Muscle layer of duodenum (tissue), 2 donors: ENCODE measurements around the gene ERCC6L.

Experiments used
- H3K27ac ChIP-seq: one replicate; pipeline ENCODE4 v1.7.0; 2013; ENCODE audit warnings: mild to moderate bottlenecking, low read length
- H3K27me3 ChIP-seq: one replicate; pipeline ENCODE4 v1.7.0; 2013; ENCODE audit warnings: low read depth, mild to moderate bottlenecking, control low read depth, low read length
- H3K36me3 ChIP-seq, 2 donors: one replicate each; pipeline ENCODE4 v1.7.0; 2013; ENCODE audit warnings: low read length in 2 of 2, control low read depth in 1 of 2, mild to moderate bottlenecking in 1 of 2; ENCODE audit not compliant: insufficient read depth in 2 of 2, control insufficient read depth in 1 of 2
- H3K4me1 ChIP-seq, 2 donors: one replicate each; pipeline ENCODE4 v1.7.0; 2013; ENCODE audit warnings: low read length in 2 of 2, mild to moderate bottlenecking in 2 of 2, control low read depth in 1 of 2, moderate library complexity in 1 of 2; ENCODE audit not compliant: insufficient read depth in 2 of 2, control insufficient read depth in 1 of 2
- H3K4me3 ChIP-seq, 2 donors: one replicate each; pipeline ENCODE4 v1.7.0; 2013; ENCODE audit warnings: low read length in 2 of 2, low read depth in 1 of 2, mild to moderate bottlenecking in 1 of 2
- H3K9me3 ChIP-seq, 2 donors: one replicate each; pipeline ENCODE4 v1.7.0; 2013; ENCODE audit warnings: low read length in 2 of 2, control low read depth in 1 of 2, mild to moderate bottlenecking in 1 of 2; ENCODE audit not compliant: control insufficient read depth in 1 of 2
- donor health status: healthy.

Gene ERCC6L, protein sequence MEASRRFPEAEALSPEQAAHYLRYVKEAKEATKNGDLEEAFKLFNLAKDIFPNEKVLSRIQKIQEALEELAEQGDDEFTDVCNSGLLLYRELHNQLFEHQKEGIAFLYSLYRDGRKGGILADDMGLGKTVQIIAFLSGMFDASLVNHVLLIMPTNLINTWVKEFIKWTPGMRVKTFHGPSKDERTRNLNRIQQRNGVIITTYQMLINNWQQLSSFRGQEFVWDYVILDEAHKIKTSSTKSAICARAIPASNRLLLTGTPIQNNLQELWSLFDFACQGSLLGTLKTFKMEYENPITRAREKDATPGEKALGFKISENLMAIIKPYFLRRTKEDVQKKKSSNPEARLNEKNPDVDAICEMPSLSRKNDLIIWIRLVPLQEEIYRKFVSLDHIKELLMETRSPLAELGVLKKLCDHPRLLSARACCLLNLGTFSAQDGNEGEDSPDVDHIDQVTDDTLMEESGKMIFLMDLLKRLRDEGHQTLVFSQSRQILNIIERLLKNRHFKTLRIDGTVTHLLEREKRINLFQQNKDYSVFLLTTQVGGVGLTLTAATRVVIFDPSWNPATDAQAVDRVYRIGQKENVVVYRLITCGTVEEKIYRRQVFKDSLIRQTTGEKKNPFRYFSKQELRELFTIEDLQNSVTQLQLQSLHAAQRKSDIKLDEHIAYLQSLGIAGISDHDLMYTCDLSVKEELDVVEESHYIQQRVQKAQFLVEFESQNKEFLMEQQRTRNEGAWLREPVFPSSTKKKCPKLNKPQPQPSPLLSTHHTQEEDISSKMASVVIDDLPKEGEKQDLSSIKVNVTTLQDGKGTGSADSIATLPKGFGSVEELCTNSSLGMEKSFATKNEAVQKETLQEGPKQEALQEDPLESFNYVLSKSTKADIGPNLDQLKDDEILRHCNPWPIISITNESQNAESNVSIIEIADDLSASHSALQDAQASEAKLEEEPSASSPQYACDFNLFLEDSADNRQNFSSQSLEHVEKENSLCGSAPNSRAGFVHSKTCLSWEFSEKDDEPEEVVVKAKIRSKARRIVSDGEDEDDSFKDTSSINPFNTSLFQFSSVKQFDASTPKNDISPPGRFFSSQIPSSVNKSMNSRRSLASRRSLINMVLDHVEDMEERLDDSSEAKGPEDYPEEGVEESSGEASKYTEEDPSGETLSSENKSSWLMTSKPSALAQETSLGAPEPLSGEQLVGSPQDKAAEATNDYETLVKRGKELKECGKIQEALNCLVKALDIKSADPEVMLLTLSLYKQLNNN

DNA sequence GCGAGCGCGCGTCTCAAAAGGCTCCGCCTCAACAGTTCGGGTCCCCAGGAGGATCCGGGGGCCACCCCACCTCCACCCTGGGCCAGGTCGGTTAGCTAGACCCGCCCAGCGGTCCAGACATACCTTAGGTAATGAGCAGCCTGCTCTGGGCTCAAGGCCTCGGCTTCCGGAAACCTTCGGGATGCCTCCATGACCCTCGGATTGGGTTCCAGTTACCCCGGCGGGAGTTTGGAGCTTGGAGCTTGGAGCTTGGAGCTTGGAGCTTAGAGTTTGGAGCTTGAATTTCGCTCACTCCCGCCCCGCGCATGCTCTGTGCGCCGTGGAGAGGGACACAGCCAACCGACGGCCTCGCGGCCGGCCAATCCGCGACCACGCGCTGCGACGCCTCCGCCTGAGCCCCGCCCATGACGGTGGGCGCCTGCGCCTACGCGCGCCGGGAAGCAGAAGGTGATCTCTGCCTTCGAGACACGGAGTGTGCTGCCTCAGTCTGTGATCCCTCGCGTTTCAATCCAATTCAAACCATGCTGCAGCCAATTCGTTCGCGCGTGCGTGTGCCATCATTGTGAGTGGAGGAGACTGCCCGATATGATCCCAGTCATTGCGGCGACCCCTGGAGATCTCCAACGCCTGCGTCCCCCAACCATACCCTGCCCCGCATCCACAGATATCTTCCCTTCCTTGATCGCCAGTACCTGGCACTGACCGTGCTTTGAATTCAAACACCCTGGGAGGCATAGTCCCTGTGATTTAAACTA lies at the start of gene ERCC6L:
ERCC6L (minus strand) TSS at position 307 of the 755 bp plus-strand sequence; CDS start at position 191, 116 bp downstream.
- Histone ChIP-seq H3K27ac (no peak within 1 kb of the TSS), H3K4me3 (peak within 1 kb of the TSS in 1 of 2 donors; percentile 50)

DNA sequence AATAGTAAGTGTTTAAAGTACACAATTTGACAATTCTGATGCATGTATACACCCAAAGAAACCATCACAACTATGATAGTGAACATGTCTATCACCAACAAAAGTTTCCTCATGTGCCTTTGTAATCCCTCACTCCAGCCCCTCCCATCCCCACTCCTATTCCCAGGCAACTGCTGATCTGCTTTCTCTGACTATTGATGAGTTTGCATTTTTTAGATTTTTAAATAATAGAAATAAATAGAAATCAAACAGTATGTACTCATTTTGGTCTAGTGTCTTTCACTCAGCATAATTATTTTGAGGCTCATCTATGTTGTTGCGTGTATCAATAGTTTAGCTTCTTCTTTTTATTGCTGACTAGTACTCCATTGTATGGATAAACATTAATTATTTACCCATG lies 43.5 kb upstream of the ERCC6L start:
- Histone ChIP-seq H3K9me3 (no peaks in the 10 kb centered on the region), H3K4me1 (no peaks in the 10 kb centered on the region), H3K36me3 (no peaks in the 10 kb centered on the region), H3K27ac (no peak overlapping the region), H3K27me3 (no peaks in the 10 kb centered on the region), H3K4me3 (no peak overlapping the region)

More for the DNA sequence above, at the start of gene ERCC6L:
- Histone ChIP-seq H3K27me3 (no peaks in the 10 kb centered on the region), H3K36me3 (no peaks in the 10 kb centered on the region), H3K9me3 (no peaks in the 10 kb centered on the region), H3K4me1 (no peaks in the 10 kb centered on the region)

DNA sequence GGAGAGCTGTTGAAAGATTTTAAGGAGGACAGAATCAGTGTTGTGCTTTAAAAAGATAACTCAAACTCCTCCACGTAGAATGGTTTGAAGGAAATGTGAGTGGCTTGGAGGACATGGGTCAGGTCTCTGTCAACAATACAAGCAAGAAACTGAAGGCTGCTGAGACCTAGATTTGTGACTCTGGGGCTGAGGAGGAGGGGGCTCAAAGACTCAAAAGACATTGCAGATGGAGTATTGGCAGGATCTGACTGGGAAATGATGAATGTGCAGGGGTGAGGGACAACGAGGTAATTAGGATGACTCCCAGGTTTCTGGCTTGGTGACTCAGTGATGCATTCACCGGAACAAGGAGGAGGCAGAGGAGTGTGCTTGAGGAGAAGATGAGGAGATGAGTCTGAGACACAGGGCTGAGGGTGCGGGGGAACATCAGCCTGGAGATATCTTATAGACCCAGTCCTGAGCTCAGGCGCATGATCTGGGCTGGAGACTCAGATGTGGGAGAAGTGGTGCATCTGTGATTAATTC lies 41.6 kb upstream of the ERCC6L start:
- H3K27me3 ChIP-seq, result no peaks in the 10 kb centered on the region
- no peak overlapping the region for H3K4me3 ChIP-seq
- peaks cover 3 to 9% of the 10 kb centered on the region in 2 donors for H3K4me1 ChIP-seq
- no peak overlapping the region for H3K27ac ChIP-seq
- no peaks in the 10 kb centered on the region for H3K36me3 ChIP-seq
- no peaks in the 10 kb centered on the region for H3K9me3 ChIP-seq

DNA sequence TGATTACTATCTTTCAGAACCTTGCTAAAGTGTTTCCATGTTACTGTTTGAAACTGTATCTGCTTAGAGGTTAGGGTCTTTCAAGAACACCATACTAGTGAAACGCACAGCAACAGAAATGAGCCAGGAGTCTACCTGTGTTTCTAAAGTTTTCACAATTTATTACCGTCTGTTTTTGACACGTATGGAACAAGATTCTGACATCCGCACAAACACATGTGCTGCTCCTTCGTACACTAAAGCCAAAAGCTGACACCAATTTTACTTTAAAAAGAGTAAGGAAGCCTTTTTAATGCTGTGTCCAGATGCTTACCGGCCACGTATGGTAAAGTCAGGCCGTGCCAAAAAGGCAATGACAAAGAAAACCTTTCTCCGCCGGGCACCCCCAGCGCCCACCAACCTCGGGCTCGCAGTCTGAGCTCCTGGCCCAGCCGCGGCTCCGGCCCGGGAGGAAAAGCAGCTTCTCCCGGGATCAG lies 37.7 kb upstream of the ERCC6L start:
- H3K9me3 ChIP-seq, result no peaks in the 10 kb centered on the region
- no peaks in the 10 kb centered on the region for H3K27me3 ChIP-seq
- peak overlapping the region; percentile 68 to 78 for H3K4me3 ChIP-seq
- H3K36me3 ChIP-seq, result peaks cover 24 to 36% of the 10 kb centered on the region in 2 donors
- peak overlapping the region; percentile 86 for H3K27ac ChIP-seq
- H3K4me1 ChIP-seq, result peaks cover 3 to 11% of the 10 kb centered on the region in 2 donors

DNA sequence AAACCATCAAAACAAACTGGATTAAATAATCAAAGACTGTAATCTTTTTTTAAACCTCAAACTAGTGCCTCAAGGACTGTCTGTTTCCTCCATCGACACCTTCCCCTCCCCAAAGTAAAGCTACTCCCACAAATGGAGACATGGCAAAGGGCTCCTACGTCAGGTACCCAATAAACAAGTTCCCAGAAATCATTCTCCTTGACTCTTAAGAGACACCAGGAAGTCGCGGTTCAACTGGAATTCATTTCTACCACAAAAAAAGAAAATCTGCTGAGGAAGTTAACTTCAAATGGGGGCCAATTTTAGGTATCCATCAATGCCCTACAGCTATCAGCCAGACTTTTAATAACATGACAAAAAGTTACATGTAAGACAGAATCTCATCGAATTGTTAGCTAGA lies 35.7 kb upstream of the ERCC6L start:
- Histone ChIP-seq H3K4me1 (peaks cover 3 to 15% of the 10 kb centered on the region in 2 donors), H3K36me3 (peaks cover 29 to 39% of the 10 kb centered on the region in 2 donors), H3K27me3 (no peaks in the 10 kb centered on the region), H3K4me3 (peak overlapping the region in 1 of 2 donors; percentile 78), H3K27ac (no peak overlapping the region), H3K9me3 (no peaks in the 10 kb centered on the region)

DNA sequence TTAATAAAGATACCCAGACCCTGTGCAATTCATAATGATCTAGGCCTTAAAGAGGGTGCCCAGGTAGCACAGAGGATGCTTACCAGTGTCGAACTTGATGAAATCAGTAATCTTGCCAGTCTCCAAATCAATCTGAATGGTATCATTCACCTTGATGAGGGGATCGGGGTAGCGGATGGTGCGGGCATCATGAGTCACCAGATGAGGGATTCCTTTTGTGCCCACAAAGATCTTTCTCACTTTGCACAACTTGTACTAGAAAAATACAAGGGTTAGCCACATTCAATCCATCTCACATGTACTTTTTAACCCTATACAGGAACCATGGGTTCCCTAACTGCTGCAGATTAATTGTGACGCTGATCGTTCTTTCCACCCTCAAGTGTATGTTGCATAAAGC lies 34.9 kb upstream of the ERCC6L start:
- no peak overlapping the region for H3K4me3 ChIP-seq
- no peaks in the 10 kb centered on the region for H3K9me3 ChIP-seq
- H3K27me3 ChIP-seq, result no peaks in the 10 kb centered on the region
- H3K27ac ChIP-seq, result no peak overlapping the region
- H3K36me3 ChIP-seq, result peaks cover 29 to 42% of the 10 kb centered on the region in 2 donors
- H3K4me1 ChIP-seq, result peaks cover 3 to 15% of the 10 kb centered on the region in 2 donors

DNA sequence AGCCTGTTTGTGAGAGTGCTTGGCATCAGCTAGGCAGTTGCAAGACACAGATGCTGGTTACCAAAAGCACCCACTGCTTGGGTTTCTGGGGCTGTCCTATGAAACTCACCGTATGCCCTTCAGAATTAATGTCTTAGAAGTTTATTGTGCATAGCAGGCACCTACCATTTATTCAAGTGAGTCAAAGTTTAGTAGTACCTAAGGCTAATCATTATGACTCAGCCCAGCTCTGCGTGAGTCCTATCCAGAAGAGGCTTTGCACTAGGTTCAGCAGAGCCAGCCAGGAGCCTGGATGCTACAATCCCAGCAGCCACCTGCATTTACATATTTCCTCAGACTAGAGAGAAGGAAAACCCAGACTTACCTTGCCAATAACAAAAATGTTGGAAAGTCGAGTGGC lies 34.0 kb upstream of the ERCC6L start:
- H3K9me3 ChIP-seq, result no peaks in the 10 kb centered on the region
- no peak overlapping the region for H3K4me3 ChIP-seq
- H3K27me3 ChIP-seq, result no peaks in the 10 kb centered on the region
- peaks cover 3 to 15% of the 10 kb centered on the region in 2 donors for H3K4me1 ChIP-seq
- H3K27ac ChIP-seq, result no peak overlapping the region
- H3K36me3 ChIP-seq, result peaks cover 38 to 46% of the 10 kb centered on the region in 2 donors

DNA sequence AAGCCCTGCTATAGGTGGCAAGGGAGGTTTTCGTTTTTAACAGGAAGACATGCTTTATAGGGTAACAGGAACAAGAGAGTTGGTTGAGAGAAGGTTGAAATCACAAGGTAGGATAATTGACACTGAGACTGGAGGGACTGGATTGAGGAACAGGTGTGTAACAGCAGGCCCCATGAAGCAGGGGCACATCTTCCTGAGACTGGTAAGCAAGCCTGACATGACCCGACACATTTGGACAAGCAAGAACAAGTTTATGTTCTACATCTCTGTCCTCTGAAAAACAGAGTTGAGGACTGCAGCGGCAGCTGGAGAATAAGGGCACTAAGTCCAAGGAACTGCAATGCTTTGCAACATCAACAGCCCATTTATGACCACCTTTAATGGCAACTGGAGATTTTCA lies 33.0 kb upstream of the ERCC6L start:
- H3K4me3 ChIP-seq, result no peak overlapping the region
- no peaks in the 10 kb centered on the region for H3K27me3 ChIP-seq
- H3K9me3 ChIP-seq, result no peaks in the 10 kb centered on the region
- H3K27ac ChIP-seq, result no peak overlapping the region
- H3K4me1 ChIP-seq, result peaks cover 3 to 15% of the 10 kb centered on the region in 2 donors
- H3K36me3 ChIP-seq, result peaks cover 42 to 46% of the 10 kb centered on the region in 2 donors

DNA sequence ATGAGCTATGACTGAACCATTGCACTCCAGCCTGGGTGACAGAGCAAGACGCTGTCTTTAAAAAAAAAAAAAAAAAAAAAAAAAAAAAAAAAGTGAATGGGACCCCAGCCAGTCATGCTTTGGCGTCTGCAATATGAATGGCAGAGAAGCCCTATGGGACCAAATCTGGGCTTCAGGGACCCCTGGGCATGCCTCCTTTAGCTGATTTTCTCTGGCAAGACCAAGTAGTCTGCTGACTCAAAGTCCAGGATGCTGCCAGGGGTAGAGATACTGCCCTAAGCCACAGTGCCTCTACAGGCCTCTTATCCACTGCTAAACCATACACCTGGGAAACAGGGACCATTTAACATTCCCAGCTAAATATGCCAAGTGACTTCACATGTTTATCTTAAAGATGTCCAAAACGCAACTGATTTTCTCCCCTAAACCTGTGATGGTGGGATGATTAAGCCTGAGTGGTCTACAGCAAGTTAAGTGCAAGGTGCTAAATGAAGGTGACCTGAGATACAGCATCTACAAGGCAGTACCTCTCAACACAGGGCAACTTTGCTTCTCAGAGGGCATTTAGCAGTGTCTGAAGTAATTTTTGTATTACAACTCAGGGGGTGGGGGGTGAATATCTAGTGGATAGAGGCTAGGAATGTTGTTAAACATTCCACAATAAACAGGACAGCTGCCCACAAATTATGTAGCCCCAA lies 32.4 kb upstream of the ERCC6L start:
- Histone ChIP-seq H3K9me3 (no peaks in the 10 kb centered on the region), H3K27me3 (no peaks in the 10 kb centered on the region), H3K4me3 (no peak overlapping the region), H3K4me1 (peaks cover 3 to 15% of the 10 kb centered on the region in 2 donors), H3K36me3 (peaks cover 42 to 46% of the 10 kb centered on the region in 2 donors), H3K27ac (no peak overlapping the region)
